GM10266 (cell line): ENCODE measurements around the gene KRT77.

ENCODE experiments used
- DNase-seq: peaks from one replicate; pipeline ENCODE4 v3.0.0; 2012; ENCODE audit errors: extremely low spot score
- TF ChIP-seq, protein P1 (sequence below): IDR thresholded peaks from 2 replicates; pipeline ENCODE4 v1.5.1; 2012; ENCODE audit warnings: mild to moderate bottlenecking, low read depth; ENCODE audit not compliant: control insufficient read depth, insufficient read depth; ENCODE audit errors: missing control alignments

KRT77 gene

DNA sequence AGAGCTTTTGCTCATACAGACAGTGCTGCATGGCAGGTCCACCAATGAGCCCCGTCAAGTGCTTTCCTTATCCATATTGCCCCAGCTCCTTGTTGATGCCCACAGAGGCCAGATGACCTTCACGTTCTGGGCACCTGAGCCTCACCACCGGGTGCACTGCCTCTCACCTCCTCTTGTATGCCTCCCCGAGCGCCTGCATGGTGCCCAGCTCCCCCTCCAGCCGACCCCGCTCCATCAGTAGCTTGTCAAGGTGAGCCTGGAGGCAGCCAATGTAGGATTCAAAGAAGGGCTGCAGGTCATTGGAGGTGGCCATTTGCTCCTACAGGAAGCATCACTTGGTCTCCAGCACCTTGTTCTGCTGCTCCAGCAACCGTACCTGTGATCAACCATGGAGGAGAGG lies 31.8 kb upstream of the KRT77 start:
- TF ChIP-seq, protein P1, sequence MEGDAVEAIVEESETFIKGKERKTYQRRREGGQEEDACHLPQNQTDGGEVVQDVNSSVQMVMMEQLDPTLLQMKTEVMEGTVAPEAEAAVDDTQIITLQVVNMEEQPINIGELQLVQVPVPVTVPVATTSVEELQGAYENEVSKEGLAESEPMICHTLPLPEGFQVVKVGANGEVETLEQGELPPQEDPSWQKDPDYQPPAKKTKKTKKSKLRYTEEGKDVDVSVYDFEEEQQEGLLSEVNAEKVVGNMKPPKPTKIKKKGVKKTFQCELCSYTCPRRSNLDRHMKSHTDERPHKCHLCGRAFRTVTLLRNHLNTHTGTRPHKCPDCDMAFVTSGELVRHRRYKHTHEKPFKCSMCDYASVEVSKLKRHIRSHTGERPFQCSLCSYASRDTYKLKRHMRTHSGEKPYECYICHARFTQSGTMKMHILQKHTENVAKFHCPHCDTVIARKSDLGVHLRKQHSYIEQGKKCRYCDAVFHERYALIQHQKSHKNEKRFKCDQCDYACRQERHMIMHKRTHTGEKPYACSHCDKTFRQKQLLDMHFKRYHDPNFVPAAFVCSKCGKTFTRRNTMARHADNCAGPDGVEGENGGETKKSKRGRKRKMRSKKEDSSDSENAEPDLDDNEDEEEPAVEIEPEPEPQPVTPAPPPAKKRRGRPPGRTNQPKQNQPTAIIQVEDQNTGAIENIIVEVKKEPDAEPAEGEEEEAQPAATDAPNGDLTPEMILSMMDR: no peak
- DNase-seq: no peak

DNA sequence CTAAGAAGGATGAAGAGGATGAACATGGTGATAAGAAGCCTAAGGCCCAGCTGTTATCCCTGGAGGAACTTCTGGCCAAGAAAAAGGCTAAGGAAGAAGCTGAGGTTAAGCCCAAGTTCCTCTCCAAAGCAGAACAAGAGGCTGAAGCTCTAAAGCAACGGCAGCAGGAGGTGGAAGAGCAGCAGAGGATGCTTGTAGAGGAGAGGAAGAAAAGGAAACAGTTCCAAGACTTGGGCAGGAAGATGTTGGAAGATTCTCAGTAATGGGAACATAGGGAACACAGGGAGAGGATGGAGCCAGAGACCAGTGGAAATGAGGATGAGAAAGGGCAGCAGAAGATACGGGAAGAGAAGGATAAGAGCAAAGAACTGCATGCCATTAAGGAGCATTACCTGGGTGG lies 27.5 kb upstream of the KRT77 start:
- no peak for DNase-seq
- TF ChIP-seq, protein P1: no peak

DNA sequence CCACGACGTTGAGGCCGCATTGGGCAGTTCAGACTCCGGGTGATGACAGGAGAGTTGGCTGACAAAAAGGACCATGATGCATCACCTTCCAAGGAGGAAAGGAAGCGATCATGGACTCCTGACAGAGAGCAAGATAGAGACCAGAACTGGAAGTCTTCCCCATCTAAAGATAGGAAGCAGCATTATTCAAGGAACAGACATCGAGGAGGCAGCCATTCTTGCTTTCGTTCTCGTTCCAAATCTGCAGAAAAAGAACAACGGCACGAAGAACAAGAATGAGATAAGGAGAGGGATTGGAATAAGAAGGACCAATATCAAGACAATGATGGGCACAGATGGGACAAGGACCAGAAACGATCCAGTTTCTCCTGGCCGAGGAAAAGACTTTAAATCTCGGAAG lies 27.1 kb upstream of the KRT77 start:
- TF ChIP-seq, protein P1: no peak
- no peak for DNase-seq

DNA sequence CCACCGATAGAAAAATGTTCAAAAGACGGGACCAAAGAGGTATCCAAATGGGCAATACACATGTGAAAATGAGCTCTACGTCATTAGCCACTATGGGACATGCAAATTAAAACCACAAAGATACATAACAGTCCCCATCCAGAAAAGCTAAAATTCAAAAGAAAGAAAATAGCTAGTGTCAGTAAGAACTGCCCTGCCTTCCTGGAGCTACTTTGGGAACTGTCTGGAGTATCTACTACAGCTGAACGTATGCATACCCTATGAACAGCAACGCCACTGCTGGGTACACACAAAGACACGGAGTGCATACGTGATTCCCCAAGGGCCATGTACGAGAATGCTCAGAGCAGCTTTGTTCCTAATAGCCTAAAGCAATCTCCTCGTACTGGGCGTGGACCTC lies 25.8 kb upstream of the KRT77 start:
- TF ChIP-seq, protein P1: no peak
- DNase-seq: no peak

DNA sequence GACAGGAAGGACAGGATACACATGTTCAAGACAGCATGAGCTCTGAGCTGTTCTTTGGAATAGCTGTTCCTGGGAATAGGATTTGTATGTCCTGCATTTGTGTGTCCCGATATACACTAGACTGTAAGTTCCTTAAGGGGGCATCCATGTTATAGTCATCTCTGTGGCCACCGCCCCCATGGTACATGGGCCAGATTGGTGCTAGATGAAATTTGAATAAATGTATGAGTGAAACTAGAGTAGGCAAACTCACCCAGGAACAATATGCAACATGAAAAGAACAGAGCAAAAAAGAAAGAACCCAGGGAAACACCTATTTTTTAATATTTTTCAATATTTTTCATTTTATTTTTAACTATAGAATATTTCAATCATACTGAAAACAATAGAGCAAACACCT lies 25.1 kb upstream of the KRT77 start:
- no peak for DNase-seq
- TF ChIP-seq, protein P1: no peak

DNA sequence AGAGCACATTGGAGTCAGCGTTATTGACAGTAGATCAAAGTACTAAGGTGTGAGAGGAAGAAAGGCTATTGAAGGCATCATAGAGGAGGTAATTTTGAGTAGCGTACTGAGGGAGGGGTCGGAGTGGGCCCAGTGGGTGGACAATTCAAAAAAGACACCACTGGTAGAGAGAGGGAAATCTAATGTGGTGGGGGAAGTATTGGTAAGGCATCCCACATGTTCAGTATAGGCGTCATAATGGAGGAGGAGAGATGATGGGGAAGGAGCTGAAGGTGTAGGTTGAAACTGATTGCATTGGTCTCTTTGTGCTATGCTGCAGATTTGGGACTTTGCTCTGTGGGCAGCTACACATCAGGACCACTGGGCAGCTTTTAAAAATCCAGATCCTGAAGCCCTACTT lies 23.7 kb upstream of the KRT77 start:
- TF ChIP-seq, protein P1: no peak

DNA sequence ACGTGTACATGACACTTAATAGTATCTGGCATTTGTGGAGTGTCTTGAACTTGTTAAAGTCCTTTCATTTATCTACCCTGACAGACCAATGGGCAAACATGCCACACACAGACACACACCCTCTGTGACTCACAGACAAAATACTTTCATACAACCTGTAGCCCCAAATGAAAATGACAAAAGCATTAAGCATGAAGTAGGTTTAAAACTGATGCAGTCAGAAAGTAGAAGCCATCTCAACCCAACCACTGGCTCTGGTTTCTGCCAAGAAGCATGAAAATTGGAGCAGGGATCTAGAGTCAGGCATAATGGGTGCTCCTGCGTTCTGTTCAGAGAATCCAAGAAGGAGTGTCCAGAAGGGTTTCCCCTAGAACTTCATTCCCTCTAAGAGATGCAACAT lies 23.1 kb upstream of the KRT77 start:
- TF ChIP-seq, protein P1: no peak
- no peak for DNase-seq

More for the DNA sequence above, 23.7 kb upstream of the KRT77 start:
- DNase-seq: no peak
